Activated CD4-positive, CD25-positive, alpha-beta regulatory T cell treated with anti-CD3 and anti-CD28 coated beads, Interleukin-2, amount 50 U/mL, for 16 hours (primary cell): ENCODE measurements around the gene NDE1.
A peak's percentile ranks its signal among the peaks of the same experiment; 100 is the strongest.
"Not testable (repeated sequence)": the region's sequence is repeated elsewhere in the genome, so short reads cannot be mapped to it uniquely, and the experiment has no call there.

ENCODE experiments used
- DNase-seq: peaks from one replicate; pipeline ENCODE4 v3.0.0-alpha.2; 2020; ENCODE audit warnings: low read depth, low spot score

Gene NDE1

DNA sequence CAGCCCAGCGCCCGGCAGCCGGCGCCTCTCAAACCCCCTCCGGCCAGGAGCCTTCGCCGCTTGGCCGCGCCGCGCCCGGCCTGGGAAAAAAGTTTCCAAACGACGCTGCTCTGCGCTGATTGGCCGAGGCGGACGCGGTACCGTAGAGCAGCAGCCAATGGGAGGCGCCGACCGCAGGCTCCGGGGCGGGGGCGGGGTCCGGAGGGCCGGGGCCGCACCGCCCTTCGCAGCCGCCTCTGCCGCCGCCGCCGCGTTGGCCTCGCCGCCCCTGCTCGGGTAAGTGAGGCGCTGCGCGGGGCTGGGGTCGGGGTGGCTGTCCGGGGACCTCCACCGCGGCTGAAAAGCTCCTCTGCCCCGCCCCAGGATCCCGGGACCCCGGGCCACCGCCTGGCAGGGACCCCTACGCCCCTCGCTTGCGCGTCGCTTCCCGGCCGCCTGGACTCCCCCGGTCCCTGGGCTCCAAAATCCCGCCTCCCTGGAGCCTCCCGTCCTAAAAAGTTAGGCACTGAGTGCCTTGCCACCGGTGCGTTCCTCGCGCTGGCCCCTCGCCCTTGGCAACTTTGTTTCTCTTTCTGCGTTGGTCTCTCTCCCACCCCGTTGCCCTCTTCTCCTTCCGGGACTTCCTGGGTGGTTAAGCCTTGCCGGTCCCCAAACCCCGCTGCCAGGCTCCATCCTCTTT, at the start of gene NDE1:
Gene NDE1, plus strand, starts transcription at position 227 of the 679 bp plus-strand sequence. CDS start 14,534 bp downstream, outside the sequence.
- peak; percentile 69 for DNase-seq

- DNase-seq, result no peak
These were observed 48.7 kb upstream of the NDE1 start for GRCh38 chr16:15601212-15601879.

DNA sequence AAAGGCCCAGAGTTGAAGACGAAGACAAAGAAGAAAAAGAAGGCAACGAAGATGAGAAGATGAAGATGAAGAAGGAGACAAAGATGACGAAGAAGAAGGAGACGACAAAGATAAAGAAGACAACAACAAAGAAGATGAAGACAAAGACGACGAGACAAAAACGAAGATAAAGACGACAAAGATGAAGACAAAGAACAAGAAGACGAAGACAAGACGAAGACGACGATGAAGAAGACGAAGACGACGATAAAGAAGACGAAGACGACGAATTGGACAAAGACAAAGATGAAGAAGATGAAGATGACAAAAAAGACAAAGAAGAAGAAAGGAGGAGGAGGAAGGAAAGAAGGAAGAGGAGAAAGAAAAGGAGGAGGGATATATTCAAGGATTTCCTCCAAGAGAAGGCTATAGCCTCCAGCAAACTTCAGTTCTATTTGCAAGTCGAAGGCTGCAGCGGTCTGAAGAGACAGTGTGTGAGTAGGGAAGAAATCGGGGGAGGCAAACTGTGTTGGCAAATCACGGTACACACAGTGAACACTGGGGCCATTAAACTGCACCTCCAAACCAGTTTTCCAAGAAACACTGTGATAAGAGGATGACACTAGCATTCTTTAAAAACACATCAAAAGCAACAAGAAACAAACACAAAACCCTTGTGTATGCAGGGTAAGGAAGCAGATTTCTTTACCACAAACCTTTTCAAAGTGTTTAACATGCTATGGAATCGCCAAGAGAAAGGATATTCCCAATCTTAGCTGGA, 47.6 kb upstream of the NDE1 start:
- DNase-seq, result no peak

DNA sequence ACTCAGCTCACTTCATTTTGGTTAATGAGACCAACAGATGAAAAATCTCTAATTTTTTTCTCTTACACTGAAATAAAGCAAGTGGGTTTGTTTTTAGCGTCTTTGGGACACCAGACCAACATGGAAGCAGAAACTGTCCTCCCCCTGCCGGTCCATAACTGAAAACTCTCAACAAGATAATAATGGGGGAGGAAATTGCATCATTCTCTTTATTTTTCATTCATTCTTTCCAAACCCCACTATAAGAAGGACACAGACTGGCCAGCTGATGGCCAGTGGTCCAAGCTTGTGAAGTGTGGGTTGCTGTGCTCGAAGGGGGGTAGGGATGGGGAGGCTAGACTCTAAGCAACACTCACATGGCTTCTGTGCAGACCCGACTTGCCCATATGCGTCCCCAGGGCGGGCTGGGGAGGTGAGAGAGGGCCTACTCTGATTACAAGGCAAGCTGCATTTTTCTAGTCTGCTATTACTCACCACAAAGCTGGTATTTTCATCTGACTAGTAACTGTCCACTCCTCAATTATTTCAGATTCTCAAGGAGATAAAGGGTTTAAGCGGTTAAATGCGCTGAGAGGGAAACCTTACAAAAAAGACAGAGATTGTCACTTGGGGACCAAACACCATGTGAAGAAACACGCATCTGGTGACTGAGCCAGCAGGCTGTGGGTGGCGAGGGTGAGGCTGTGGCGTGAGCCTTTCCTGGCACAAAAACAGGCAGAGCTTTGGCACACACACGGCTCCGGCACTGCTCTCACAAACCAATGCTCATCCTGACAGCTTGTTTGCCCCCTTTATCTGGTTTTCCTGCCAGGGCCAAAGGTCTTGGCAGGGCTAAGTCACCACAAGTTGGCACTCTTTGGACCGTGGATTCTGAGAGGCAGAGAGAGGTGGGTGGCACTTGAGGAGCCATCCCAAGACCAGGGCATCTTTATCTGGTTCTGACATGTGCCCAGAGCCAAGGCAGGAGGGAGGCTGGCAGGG, 45.3 kb upstream of the NDE1 start:
- DNase-seq, result no peak

GRCh38 chr16:15605839-15606517, 44.1 kb upstream of the NDE1 start:
- no peak for DNase-seq

- no peak for DNase-seq
These were observed 43.4 kb upstream of the NDE1 start for GRCh38 chr16:15606518-15607220.

DNA sequence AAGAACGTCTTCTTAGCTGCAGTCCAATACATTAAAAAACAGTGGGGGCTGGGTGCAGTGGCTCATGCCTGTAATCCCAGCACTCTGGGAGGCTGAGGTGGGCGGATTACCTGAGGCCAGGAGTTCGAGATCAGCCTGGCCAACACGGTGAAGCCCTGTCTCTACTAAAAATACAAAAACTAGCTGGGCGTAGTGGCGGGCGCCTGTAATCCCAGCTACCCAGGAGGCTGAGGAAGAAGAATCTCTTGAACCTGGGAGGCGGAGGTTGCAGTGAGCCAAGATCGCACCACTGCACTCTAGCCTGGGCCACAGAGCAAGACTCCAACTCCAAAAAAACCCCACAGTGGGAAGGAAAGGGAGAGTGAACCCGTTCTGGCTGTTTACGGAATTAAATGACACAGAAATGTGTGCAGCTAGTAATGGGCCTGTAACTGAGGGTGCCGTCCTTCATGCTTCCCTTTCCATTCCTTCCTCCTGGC, 42.8 kb upstream of the NDE1 start:
- not testable (repeated sequence) for DNase-seq

DNA sequence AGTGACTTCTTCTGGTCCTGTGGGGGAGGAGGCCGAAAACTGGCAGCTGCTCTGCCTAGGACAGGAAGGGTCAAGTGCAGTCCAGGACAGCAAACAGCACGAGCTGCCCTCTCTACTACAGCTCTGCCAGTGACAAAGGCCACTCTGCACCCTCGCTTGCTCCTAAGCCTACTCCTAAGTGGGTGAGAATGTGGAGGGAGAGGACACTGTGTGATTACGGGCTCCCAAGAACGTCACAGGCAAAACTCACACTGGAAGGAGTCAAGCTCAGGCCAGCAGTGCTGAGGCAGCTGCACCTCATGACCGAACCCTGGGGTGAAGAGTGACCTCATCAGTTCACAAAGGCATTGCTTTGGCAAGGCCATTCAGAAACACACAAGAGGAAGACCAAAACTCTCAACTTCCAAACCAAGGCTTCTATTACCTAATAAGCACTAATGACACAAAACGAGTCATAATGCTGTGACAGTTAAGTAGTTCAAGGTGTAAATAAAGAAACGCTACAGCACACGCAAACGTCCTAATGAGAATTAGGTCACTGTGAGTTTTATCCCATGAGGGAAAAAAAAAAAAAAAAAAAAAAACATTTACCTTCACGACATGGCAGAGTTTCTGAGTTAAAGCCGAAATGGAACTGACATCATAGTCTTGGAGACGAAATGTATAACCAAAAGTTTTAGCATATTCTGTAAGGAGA, 42.2 kb upstream of the NDE1 start:
- no peak for DNase-seq

- no peak for DNase-seq
These were observed 41.4 kb upstream of the NDE1 start for GRCh38 chr16:15608398-15609285.

GRCh38 chr16:15609286-15609649, 40.8 kb upstream of the NDE1 start:
- DNase-seq, result no peak

GRCh38 chr16:15610369-15610871, 39.6 kb upstream of the NDE1 start:
- DNase-seq, result no peak

- no peak for DNase-seq
These were observed 38.4 kb upstream of the NDE1 start for GRCh38 chr16:15611610-15612009.

GRCh38 chr16:15613676-15614075, 36.4 kb upstream of the NDE1 start:
- DNase-seq, result no peak

- no peak for DNase-seq
These were observed 34.0 kb upstream of the NDE1 start for GRCh38 chr16:15616012-15616411.

DNA sequence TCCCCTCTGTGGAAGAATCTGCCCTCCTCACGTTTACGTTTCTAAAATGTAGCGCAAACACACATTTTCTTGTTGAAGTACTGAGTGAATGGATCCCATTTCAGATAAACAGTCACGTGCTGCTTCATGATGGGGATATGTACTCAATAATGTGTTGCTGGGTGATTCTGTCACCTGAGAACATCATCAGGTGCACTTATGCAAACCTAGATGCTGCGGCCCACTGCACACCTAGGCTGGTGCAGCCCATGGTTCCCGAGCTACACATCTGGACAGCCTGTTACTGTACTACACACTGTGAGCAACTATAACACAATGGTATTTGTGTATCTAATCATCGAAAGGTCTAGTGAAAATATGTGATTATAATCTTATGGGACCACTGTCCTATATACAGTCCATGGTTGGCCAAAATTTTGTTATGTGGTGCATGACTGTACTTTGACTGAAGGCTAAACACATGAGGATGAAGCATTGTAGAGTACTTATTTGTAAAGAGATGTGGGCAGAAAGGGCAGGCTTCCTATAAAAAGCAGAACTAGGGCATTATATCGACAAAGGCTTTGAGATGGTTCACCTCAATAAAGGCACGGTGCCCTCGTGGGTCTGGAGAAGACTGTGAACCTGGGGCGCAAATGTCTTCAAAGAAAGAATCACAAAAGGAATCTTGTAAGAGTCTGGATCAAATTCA, 33.4 kb upstream of the NDE1 start:
- DNase-seq, result no peak

- no peak for DNase-seq
These were observed 32.1 kb upstream of the NDE1 start for GRCh38 chr16:15617901-15618300.

DNA sequence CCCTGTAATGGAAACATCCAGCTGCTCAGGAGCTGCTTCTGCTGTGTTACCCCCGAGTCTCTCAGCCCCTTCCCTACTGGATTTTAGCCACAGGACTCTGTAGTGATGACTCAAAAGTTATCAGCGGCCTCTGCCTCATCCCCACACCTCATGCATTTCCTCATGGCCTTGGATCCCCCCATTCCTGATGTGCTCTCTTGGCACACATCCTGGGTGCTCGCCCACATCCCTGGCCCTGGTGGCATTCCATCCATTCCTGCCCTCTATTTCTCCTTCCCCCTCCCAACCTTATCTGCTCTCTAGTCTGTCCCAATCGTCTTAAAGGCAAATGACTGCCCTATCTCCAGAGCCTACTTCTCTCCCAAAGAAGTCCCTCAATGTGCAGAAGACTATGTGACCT, 31.7 kb upstream of the NDE1 start:
- DNase-seq, result no peak
